K562 treated with DMSO at 1 percent for 12 hours (cell line): ENCODE data around the gene ARCN1. TPM values are rescaled to one million over a fixed set of nuclear protein-coding genes. Genes with fewer than 3 reads are reported as not detected.

ENCODE experiments used
- total RNA-seq: library from RNA; unstranded; fragments of 300-600 nt; gene quantifications from 2 replicates; pipeline ENCODE4 v1.2.3, GENCODE V29; 2022; ENCODE audit not compliant: insufficient read depth

ARCN1 gene
- 59.8 and 156 TPM in 2 replicates for total RNA-seq

DNA sequence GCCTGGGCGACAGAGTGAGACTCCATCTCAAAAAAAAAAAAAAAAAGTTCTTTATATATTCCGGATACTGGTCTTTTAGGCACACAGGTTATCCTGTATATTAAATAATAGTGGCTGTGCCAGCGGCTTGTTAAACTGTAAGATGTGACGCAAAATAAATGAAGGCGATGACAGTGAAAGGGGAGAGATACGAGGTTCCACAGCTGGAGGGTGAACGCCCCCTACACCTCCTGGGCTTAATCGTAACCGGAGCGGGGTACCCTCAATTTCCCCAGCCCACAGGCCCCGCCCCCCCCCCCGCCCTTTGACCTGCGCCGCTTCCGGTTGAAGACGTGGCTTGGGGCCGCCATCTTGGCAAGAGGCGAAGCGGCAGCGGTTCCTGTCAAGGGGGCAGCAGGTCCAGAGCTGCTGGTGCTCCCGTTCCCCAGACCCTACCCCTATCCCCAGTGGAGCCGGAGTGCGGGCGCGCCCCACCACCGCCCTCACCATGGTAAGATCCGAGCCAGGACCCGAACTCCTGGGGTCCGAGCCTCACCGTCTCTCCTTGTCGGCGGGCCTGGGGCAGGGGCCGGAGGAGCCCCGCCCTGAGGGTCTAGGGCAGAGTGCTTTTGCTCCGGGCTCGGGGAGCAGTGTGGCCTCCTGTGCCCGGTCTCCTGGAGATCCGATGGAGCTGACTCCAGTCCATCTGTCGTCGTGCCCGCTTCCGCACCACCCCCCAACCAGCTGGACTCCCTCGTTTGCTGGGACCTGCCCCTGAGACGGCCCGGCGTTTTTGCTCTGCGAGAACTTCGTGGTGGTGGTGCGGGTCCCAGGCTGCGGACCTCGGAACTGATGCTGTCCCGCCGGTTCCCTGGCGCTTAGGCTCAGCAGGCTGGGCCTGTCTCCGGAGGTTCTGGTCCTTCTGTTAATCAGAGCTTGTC is at the start of gene ARCN1:
ARCN1 (plus strand) TSS at position 349 of the 920 bp plus-strand sequence; CDS start at position 488, 139 bp downstream.

DNA sequence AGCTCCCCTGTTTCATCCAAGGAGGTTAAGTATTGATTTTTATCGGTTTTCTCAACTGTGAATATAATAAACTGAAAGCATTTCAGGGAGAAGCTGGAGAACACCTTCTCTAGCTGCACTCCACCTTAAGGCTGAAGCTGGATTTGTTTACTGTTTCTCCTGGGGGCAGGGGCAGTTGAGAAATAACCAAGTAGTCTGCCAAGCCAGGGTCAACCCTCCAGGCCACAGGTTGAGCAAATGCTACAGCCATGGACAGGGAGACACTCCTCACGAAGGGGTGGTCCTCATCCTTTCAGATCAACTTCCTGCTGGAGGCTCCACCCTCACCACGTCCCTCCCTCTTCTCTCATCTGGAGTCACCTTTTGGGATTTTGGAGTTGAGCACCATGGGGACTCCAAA is 45.1 kb upstream of the ARCN1 start, which contains the start of gene TTC36:
TTC36 (plus strand) TSS at position 366 of the 400 bp plus-strand sequence; CDS start at position 387, 21 bp downstream.

GRCh38 chr11:118530683-118531596 is 41.3 kb upstream of the ARCN1 start, which contains the start of gene TMEM25:
TSS of gene TMEM25 (plus strand) at chr11:118531192. CDS start at chr11:118531802, 610 bp downstream.

GRCh38 chr11:118607401-118608359 is 35.5 kb downstream of the ARCN1 start, which contains the start of gene PHLDB1:
TSS of gene PHLDB1 (plus strand) at chr11:118607615. CDS start at chr11:118613837, 6,222 bp downstream.

Other genes with a start within 250 kb of the ARCN1 start
- 10.2 and 11.7 TPM in 2 replicates for gene CD3D, start 229.7 kb upstream of the ARCN1 start, total RNA-seq
- gene CD3G, start 228.1 kb upstream of the ARCN1 start, total RNA-seq: 1.5 TPM in 1 of 2 replicates, not detected in the other
- gene UBE4A, start 212.8 kb upstream of the ARCN1 start, total RNA-seq: 5.5 and 29.7 TPM in 2 replicates
- 170 and 215 TPM in 2 replicates for gene ATP5MG, start 170.8 kb upstream of the ARCN1 start, total RNA-seq
- gene KMT2A, start 135.9 kb upstream of the ARCN1 start, total RNA-seq: 4.2 and 30.5 TPM in 2 replicates
- gene TTC36, start 44.9 kb upstream of the ARCN1 start, total RNA-seq: 1.8 and 2.5 TPM in 2 replicates
- 7.3 and 8.2 TPM in 2 replicates for gene TMEM25, start 41.2 kb upstream of the ARCN1 start, total RNA-seq
- gene IFT46, start 6.5 kb upstream of the ARCN1 start, total RNA-seq: 22.9 and 27.9 TPM in 2 replicates
- 12.9 and 39.4 TPM in 2 replicates for gene PHLDB1, start 35.2 kb downstream of the ARCN1 start, total RNA-seq
- gene TREH, start 107.2 kb downstream of the ARCN1 start, total RNA-seq: not detected in 2 replicates
- gene DDX6, start 218.8 kb downstream of the ARCN1 start, total RNA-seq: 6.4 and 28.2 TPM in 2 replicates